MCF 10A (cell line): ENCODE measurements around the gene CFHR1. TPM values are rescaled to one million over a fixed set of nuclear protein-coding genes. Genes with fewer than 3 reads are reported as not detected.

Experiments used
- BruUV-seq: library from RNA; stranded (reverse); fragments of 400-500 nt; replicated peaks from 2 replicates; lab custom pipeline; 2021; lab: Mats Ljungman, UMichigan
- CTCF ChIA-PET: fragments of 300-600 bp; sonication (Branson Sonifier 250); formaldehyde crosslinking; extraction: SDS; loops from one replicate; lab custom pipeline; 2021; ENCODE audit warnings: antibody characterized with exemption, inconsistent platforms; lab: Yijun Ruan, JAX
- POLR2A ChIA-PET: fragments of 300-600, 350-650 bp; sonication (Branson Sonifier 250); formaldehyde crosslinking; extraction: SDS; loops from one replicate; lab custom pipeline; 2020; ENCODE audit warnings: antibody characterized with exemption, inconsistent platforms; lab: Yijun Ruan, JAX
- DNase-seq: peaks from one replicate; pipeline ENCODE4 v3.0.0-alpha.2; 2018; ENCODE audit not compliant: unreplicated experiment
- H3K27ac Mint-ChIP-seq: one replicate; pipeline ENCODE4 v1.8.0; 2022; ENCODE audit warnings: mild to moderate bottlenecking, low read depth, mixed read lengths; ENCODE audit not compliant: unreplicated experiment
- H3K27me3 Mint-ChIP-seq: one replicate; pipeline ENCODE4 v1.8.0; 2022; ENCODE audit warnings: mixed read lengths; ENCODE audit not compliant: insufficient read depth, unreplicated experiment
- H3K36me3 Mint-ChIP-seq: one replicate; pipeline ENCODE4 v1.8.0; 2022; ENCODE audit warnings: mild to moderate bottlenecking, moderate library complexity, mixed read lengths; ENCODE audit not compliant: insufficient read depth, unreplicated experiment
- H3K4me1 Mint-ChIP-seq: one replicate; pipeline ENCODE4 v1.8.0; 2022; ENCODE audit warnings: mixed read lengths; ENCODE audit not compliant: insufficient read depth, unreplicated experiment
- H3K4me3 Mint-ChIP-seq: one replicate; pipeline ENCODE4 v1.8.0; 2022; ENCODE audit warnings: mild to moderate bottlenecking, moderate library complexity, mixed read lengths; ENCODE audit not compliant: unreplicated experiment
- H3K9me3 Mint-ChIP-seq: one replicate; pipeline ENCODE4 v1.8.0; 2022; ENCODE audit warnings: mixed read lengths; ENCODE audit not compliant: unreplicated experiment
- intact Hi-C: fragments of 100-400 bp; cut with micrococcal nuclease; formaldehyde crosslinking; loops from 2 replicates; pipeline ENCODE4 v1.14.1; 2022
- total RNA-seq: library from RNA; stranded (reverse); gene quantifications from 2 replicates; pipeline ENCODE4 v1.2.3, GENCODE V29; 2022
- TF ChIP-seq, protein P1 (sequence below): fragments of 200-600 bp; IDR thresholded peaks from one replicate; pipeline ENCODE4 v1.8.0; 2022; ENCODE audit warnings: antibody characterized with exemption, mild to moderate bottlenecking; ENCODE audit not compliant: unreplicated experiment

The CFHR1 gene
- total RNA-seq, 1 experiment from 2014 or later, result not detected

DNA sequence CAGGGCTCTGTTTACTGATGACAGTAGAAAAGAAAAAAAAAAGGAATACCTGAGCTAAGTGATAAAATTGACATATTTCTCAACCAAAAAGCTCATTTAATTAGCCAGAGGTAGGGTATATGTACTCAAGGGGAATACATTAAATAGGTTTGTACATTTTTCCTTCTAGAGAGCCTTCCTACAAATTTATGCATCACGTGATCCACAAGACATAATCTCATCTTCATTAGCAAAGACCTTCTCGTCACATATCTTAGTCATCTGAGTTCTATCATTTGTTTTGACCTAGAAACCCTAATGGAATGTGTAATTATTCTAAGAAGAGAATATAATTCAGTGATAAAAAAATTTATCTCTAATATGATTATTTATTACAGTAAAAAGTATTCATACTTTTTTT, 37.7 kb downstream of the CFHR1 start:
- no peak for DNase-seq
- TF ChIP-seq, protein P1, sequence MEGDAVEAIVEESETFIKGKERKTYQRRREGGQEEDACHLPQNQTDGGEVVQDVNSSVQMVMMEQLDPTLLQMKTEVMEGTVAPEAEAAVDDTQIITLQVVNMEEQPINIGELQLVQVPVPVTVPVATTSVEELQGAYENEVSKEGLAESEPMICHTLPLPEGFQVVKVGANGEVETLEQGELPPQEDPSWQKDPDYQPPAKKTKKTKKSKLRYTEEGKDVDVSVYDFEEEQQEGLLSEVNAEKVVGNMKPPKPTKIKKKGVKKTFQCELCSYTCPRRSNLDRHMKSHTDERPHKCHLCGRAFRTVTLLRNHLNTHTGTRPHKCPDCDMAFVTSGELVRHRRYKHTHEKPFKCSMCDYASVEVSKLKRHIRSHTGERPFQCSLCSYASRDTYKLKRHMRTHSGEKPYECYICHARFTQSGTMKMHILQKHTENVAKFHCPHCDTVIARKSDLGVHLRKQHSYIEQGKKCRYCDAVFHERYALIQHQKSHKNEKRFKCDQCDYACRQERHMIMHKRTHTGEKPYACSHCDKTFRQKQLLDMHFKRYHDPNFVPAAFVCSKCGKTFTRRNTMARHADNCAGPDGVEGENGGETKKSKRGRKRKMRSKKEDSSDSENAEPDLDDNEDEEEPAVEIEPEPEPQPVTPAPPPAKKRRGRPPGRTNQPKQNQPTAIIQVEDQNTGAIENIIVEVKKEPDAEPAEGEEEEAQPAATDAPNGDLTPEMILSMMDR, result no peak
- Mint-ChIP-seq H3K36me3 (no peaks in the 10 kb centered on the region), H3K4me3 (no peak overlapping the region), H3K4me1 (no peaks in the 10 kb centered on the region), H3K9me3 (peaks cover 10% of the 10 kb centered on the region), H3K27me3 (no peaks in the 10 kb centered on the region), H3K27ac (no peak overlapping the region)
- ChIA-PET CTCF (interaction anchor here (0.6 kb wide), 1 partner anchor 259 kb away, joined by 3 read pairs; no protein-coding TSS in a partner anchor), POLR2A (no interaction called here)
- BruUV-seq, result no TSS peak
- intact Hi-C loops, result no loop called here

DNA sequence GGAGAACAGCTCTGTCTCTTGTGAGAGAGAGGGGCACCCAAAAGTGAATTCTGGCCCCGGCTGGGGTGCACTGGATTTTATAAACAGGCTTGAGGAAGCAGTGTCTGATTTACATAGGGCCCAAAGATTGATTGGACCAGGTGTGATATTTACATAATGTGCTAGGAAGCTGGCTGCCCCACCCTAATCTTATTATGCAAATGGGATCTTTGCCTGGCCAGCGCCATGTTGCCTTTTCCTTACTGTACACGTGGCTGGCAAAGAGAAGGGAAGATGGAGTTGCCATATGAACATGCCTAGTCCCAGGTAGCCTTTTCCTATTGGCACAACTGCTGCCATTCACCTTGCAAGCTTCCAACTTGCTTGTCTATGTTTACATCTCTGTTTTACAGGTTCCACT, 39.3 kb downstream of the CFHR1 start:
- peaks cover 10% of the 10 kb centered on the region for H3K9me3 Mint-ChIP-seq
- DNase-seq, result no peak
- ChIA-PET CTCF (no interaction called here), POLR2A (no interaction called here)
- no peaks in the 10 kb centered on the region for H3K4me1 Mint-ChIP-seq
- no peak overlapping the region for H3K4me3 Mint-ChIP-seq
- no peaks in the 10 kb centered on the region for H3K36me3 Mint-ChIP-seq
- H3K27ac Mint-ChIP-seq, result no peak overlapping the region
- no peaks in the 10 kb centered on the region for H3K27me3 Mint-ChIP-seq
- intact Hi-C loops, result no loop called here
- BruUV-seq, result no TSS peak
- TF ChIP-seq, protein P1, result no peak

DNA sequence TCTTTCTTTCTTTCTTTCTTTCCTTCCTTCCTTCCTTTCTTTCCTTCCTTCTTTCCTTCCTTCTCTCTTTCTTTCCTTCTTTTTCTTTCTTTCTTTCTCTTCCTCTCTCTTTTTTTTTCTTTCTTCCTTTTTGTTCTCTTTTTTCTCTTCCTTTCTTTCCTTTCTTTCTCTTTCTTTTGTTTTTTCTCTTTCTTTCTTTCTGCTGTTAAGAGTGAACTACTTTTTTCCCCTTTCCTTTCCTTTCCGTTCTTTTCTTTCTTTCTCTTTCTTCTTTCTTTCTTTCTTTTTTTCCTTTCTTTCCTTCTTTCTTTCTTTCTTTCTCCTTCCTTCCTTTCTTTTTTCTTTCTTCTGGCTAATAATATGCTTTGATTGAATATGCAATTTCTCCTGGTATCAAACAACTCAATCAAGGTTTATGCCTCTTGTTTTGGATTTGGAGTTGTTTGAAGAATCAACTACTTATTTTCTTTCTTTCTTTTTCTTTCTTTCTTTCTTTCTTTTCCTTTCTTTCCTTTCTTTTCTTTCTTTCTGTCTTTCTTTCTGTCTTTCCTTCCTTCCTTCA, 40.9 kb downstream of the CFHR1 start:
- BruUV-seq, result no TSS peak
- H3K27ac Mint-ChIP-seq, result no peak overlapping the region

DNA sequence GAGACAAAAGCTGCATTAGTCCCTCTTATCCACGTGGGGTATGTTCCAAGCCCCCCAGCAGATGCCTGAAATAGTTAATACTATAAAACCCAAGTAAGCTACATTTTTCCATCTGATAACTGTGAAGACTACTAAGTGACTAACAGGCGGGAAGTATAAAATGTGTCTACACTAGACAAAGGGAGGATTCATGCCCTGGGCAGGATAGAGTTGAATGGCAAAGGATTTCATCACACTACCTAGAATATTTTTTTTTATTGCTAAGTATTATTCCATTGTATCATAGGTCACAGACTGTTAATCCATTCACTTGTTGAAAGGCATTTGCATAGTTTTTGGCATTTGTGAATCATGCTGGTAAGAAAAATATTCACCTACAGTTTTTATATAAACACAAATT, 41.9 kb downstream of the CFHR1 start:
- H3K9me3 Mint-ChIP-seq, result peaks cover 10% of the 10 kb centered on the region
- ChIA-PET POLR2A (no interaction called here), CTCF (no interaction called here)
- no peak overlapping the region for H3K27ac Mint-ChIP-seq
- TF ChIP-seq, protein P1, result no peak
- DNase-seq, result no peak
- BruUV-seq, result no TSS peak
- no peak overlapping the region for H3K4me3 Mint-ChIP-seq
- H3K36me3 Mint-ChIP-seq, result no peaks in the 10 kb centered on the region
- H3K27me3 Mint-ChIP-seq, result no peaks in the 10 kb centered on the region
- H3K4me1 Mint-ChIP-seq, result no peaks in the 10 kb centered on the region
- intact Hi-C loops, result no loop called here

More for the DNA sequence above, 40.9 kb downstream of the CFHR1 start:
- Mint-ChIP-seq H3K9me3 (peaks cover 10% of the 10 kb centered on the region), H3K27me3 (no peaks in the 10 kb centered on the region), H3K4me3 (no peak overlapping the region), H3K4me1 (no peaks in the 10 kb centered on the region), H3K36me3 (no peaks in the 10 kb centered on the region)
- ChIA-PET CTCF (interaction anchor here (0.7 kb wide), 1 partner anchor 36 kb away, joined by 3 read pairs; no protein-coding TSS in a partner anchor), POLR2A (interaction anchor here (0.6 kb wide), 1 partner anchor 15 kb away, joined by 3 read pairs; no protein-coding TSS in a partner anchor)
- intact Hi-C loops, result no loop called here
- DNase-seq, result no peak
- TF ChIP-seq, protein P1, result no peak
